Activated T-helper 1 cell treated with anti-CD3 and anti-CD28 coated beads, Interleukin-12 subunit alpha, Interleukin-12 subunit beta, Interleukin-2, Interleukin-4 antibody, amounts not matched to agents 30 ng/mL and 10 ng/mL and 1 ng/mL, durations not matched to agents 14 hours and 24 hours and 36 hours (primary cell): Measurements from ENCODE around the gene SH3GLB1. TPM values are rescaled to one million over a fixed set of nuclear protein-coding genes. Genes with fewer than 3 reads are reported as not detected.

Experiments used
- DNase-seq: peaks from one replicate; pipeline ENCODE4 v3.0.0; 2021; ENCODE audit warnings: low spot score
- H3K27ac Mint-ChIP-seq: one replicate; pipeline ENCODE4 v1.8.0; 2021; ENCODE audit warnings: mild to moderate bottlenecking, mixed read lengths
- H3K27me3 Mint-ChIP-seq: one replicate; pipeline ENCODE4 v1.8.0; 2022; ENCODE audit warnings: mild to moderate bottlenecking, moderate library complexity, mixed read lengths; ENCODE audit not compliant: insufficient read depth
- H3K36me3 Mint-ChIP-seq: one replicate; pipeline ENCODE4 v1.8.0; 2021; ENCODE audit warnings: low read depth, mixed read lengths
- H3K4me1 Mint-ChIP-seq: one replicate; pipeline ENCODE4 v1.8.0; 2021; ENCODE audit warnings: low read depth, mixed read lengths
- H3K4me3 Mint-ChIP-seq: one replicate; pipeline ENCODE4 v1.8.0; 2021; ENCODE audit warnings: mild to moderate bottlenecking, moderate library complexity, mixed read lengths
- H3K9me3 Mint-ChIP-seq: one replicate; pipeline ENCODE4 v1.8.0; 2021; ENCODE audit warnings: mixed read lengths
- intact Hi-C: fragments of 100-400 bp; cut with micrococcal nuclease; formaldehyde crosslinking; loops from one replicate; pipeline ENCODE4 v1.15.1; 2024
- total RNA-seq: library from RNA; stranded (reverse); gene quantifications from 2 replicates; pipeline ENCODE4 v1.2.3, GENCODE V29; 2022

SH3GLB1 gene
- total RNA-seq, 1 donor from 2014 or later = 66.8 TPM

- Mint-ChIP-seq H3K4me1 (no peaks in the 10 kb centered on the region), H3K9me3 (peaks cover 5% of the 10 kb centered on the region), H3K4me3 (no peak overlapping the region), H3K27me3 (peaks cover 1% of the 10 kb centered on the region), H3K27ac (no peak overlapping the region), H3K36me3 (no peaks in the 10 kb centered on the region)
- intact Hi-C loops = no loop called here
- DNase-seq = no peak
These were observed 60.7 kb downstream of the SH3GLB1 start for GRCh38 chr1:86765073-86765472.

DNA sequence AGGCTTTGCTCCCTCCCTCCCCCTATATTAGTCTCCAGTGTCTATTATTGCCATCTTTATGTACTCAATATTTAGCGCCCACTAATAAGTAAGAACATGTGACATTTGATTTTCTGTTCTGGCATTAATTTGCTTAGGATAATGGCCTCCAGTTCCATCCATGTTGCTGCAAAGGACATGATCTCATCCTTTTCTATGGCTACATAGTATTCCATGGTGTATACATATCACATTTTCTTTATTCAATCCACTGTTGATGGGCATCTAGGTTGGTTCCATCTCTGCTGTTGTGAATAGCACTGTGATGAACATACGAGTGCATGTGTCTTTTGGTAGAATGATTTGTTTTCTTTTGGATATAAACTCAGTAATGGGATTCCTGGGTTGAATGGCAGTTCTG lies 61.3 kb downstream of the SH3GLB1 start:
- H3K27ac Mint-ChIP-seq = no peak overlapping the region
- H3K4me3 Mint-ChIP-seq = no peak overlapping the region
- H3K27me3 Mint-ChIP-seq = peaks cover 1% of the 10 kb centered on the region
- H3K9me3 Mint-ChIP-seq = peaks cover 5% of the 10 kb centered on the region
- no peaks in the 10 kb centered on the region for H3K4me1 Mint-ChIP-seq
- H3K36me3 Mint-ChIP-seq = no peaks in the 10 kb centered on the region
- intact Hi-C loops = no loop called here
- DNase-seq = no peak

DNA sequence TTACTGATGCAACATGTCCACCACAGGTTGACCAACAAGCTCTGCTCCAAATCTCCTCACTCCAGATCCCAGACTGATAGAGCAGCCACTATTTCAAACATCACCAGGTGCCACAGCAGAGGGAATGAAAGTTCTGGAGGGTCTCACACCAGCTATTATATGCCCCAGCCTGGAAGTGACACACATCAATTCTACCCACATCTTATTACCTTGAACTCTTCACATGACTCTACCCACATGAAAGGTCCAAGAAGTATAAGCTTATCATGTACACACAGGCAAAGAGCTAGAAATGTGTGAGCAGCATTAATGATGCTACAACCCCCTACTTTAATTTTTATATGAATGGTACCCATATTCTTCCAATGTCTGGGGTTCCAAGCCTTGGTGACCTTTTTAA lies 64.2 kb downstream of the SH3GLB1 start:
- Mint-ChIP-seq H3K4me1 (peaks cover 4% of the 10 kb centered on the region), H3K36me3 (no peaks in the 10 kb centered on the region)
- intact Hi-C loops = no loop called here

DNA sequence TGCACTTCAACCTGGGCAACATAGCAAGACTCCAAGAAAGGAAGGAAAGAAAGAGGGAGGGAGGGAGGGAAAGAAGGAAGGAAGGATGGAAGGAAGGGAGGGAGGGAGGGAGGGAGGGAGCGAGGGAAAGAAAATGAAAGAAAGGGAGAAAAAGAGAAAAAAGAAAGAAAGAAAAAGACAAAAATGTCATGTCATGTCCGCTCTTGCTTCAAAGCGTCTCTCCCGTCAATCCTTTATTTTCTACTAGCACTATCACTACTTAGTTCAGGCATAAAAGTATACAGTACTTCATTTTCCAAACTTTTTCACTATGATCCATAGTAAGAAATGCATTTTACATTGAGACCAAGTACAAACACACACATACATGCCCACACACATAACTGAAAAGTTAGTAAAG lies 64.7 kb downstream of the SH3GLB1 start:
- peaks cover 1% of the 10 kb centered on the region for H3K27me3 Mint-ChIP-seq
- no peaks in the 10 kb centered on the region for H3K36me3 Mint-ChIP-seq
- H3K4me1 Mint-ChIP-seq = peaks cover 9% of the 10 kb centered on the region
- intact Hi-C loops = no loop called here
- H3K4me3 Mint-ChIP-seq = no peak overlapping the region
- DNase-seq = no peak
- no peak overlapping the region for H3K27ac Mint-ChIP-seq
- peaks cover 5% of the 10 kb centered on the region for H3K9me3 Mint-ChIP-seq

More for the DNA sequence above, 64.2 kb downstream of the SH3GLB1 start:
- H3K9me3 Mint-ChIP-seq = peaks cover 5% of the 10 kb centered on the region
- no peak overlapping the region for H3K4me3 Mint-ChIP-seq
- H3K27me3 Mint-ChIP-seq = peaks cover 1% of the 10 kb centered on the region
- no peak for DNase-seq
- H3K27ac Mint-ChIP-seq = no peak overlapping the region

DNA sequence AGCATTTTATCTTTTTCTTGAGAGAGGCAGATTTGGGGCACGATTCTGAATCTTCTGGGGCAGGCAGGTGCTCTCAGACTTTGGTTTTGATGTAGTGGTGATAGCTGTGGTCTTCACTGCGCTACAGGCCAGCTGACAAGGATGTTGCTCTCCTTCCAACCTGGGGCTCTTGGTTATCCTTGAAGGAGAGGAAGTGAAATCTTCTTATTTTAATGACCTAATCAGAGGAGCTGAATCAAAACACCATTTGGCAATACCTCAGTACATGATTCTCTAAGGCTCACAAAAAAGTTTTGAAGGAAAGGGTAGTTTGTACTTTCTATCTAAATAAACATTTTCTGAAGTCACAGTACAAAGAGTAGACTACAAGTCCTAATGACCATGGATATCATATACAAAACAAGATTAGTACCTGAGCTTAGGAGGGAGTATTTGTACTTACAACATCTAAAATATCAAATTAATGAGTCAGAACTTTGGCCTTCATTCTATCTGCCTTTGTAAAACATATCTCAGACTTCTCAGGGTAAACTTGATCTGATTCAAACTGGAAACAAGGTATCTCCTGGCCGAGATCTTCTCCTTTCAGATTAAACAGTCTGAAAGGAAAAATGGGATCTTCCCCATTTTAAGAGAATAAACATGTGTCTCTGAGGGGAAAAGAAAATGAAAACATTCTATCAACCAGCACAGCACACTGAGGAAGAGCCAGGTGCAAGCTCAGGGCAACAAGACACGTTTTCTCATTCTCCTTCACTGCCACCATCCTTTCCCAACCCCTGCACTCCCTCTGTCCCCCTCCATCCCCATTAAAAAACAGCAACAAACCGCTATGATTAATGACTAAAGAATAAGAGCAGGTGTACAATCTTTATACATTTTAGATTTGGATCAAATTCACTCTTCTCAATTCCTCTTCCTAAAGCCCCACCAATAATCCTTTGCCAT lies 69.2 kb downstream of the SH3GLB1 start:
- intact Hi-C loops = loop anchor here (1.0 kb wide), 1 partner anchor 69 kb away; the partner anchor contains the start of gene SH3GLB1

DNA sequence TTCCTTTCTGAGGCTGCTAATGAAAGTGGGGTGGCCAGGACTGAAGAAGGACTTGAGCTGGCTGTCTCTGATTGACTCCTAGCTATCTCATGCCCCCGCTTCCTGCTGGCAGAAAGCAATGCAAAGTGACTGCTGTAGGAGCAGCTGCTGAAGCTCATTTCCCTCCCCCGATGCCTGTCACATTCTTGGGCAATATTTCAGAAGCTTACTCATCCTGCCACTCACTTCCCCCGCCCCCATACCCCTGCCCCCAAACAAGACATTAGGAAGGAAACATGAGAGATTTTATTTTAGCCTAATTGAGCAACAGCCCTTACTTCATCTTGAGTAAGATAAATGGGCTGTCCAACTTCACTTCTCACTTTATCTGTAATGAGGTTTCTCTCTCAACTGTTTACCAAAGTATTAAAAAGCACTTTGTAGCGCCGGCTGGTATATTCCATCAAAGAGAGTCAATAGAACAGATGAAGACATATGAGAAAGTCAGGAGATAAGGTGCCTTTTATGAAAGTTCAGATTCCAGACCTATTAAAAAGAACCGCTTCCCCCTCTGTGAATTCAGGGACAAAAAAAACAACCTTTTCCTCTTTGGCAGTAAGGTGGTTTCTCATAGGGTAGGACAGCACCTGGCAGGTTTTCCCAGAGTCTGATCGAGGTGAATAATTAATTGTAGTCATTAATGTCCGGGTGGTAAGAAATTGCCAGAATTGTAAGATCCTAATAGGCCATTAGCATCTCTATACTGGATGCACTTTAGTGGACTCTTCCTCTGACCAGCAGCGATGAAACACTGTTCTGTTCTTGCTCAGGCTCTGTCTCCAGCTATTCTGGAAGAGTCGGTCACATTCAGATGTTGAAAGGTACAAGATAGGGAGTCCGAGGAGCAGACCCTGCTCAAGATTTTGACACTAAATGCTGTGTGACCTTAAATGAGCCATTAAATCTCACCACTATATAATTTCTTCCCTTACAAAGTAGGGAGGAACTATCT lies 70.2 kb downstream of the SH3GLB1 start:
- H3K4me1 Mint-ChIP-seq = peaks cover 21% of the 10 kb centered on the region
- intact Hi-C loops = loop anchor here (1.0 kb wide), 1 partner anchor 70 kb away; the partner anchor contains the start of gene SH3GLB1

More for the DNA sequence above, 69.2 kb downstream of the SH3GLB1 start:
- Mint-ChIP-seq H3K4me3 (no peak overlapping the region), H3K27ac (no peak overlapping the region), H3K4me1 (peaks cover 21% of the 10 kb centered on the region), H3K36me3 (no peaks in the 10 kb centered on the region), H3K27me3 (peaks cover 1% of the 10 kb centered on the region), H3K9me3 (no peaks in the 10 kb centered on the region)
- no peak for DNase-seq

GRCh38 chr1:86775395-86775794 lies 71.0 kb downstream of the SH3GLB1 start:
- no peaks in the 10 kb centered on the region for H3K36me3 Mint-ChIP-seq
- H3K4me1 Mint-ChIP-seq = peaks cover 21% of the 10 kb centered on the region
- H3K9me3 Mint-ChIP-seq = no peaks in the 10 kb centered on the region
- H3K4me3 Mint-ChIP-seq = no peak overlapping the region
- H3K27ac Mint-ChIP-seq = no peak overlapping the region
- intact Hi-C loops = no loop called here
- no peak for DNase-seq
- H3K27me3 Mint-ChIP-seq = no peaks in the 10 kb centered on the region

More for the DNA sequence above, 70.2 kb downstream of the SH3GLB1 start:
- Mint-ChIP-seq H3K9me3 (no peaks in the 10 kb centered on the region), H3K27me3 (no peaks in the 10 kb centered on the region), H3K27ac (no peak overlapping the region), H3K36me3 (no peaks in the 10 kb centered on the region), H3K4me3 (no peak overlapping the region)
- no peak for DNase-seq

- DNase-seq = no peak
- intact Hi-C loops = no loop called here
- Mint-ChIP-seq H3K9me3 (no peaks in the 10 kb centered on the region), H3K4me3 (no peak overlapping the region), H3K4me1 (peaks cover 21% of the 10 kb centered on the region), H3K36me3 (no peaks in the 10 kb centered on the region), H3K27ac (no peak overlapping the region), H3K27me3 (no peaks in the 10 kb centered on the region)
These were observed 71.7 kb downstream of the SH3GLB1 start for GRCh38 chr1:86776108-86776507.

- H3K36me3 Mint-ChIP-seq = no peaks in the 10 kb centered on the region
- H3K27me3 Mint-ChIP-seq = peaks cover 1% of the 10 kb centered on the region
- H3K4me3 Mint-ChIP-seq = no peak overlapping the region
- H3K4me1 Mint-ChIP-seq = peaks cover 15% of the 10 kb centered on the region
- DNase-seq = no peak
- H3K9me3 Mint-ChIP-seq = no peaks in the 10 kb centered on the region
- no peak overlapping the region for H3K27ac Mint-ChIP-seq
- intact Hi-C loops = no loop called here
These were observed 74.3 kb downstream of the SH3GLB1 start for GRCh38 chr1:86778569-86779239.

DNA sequence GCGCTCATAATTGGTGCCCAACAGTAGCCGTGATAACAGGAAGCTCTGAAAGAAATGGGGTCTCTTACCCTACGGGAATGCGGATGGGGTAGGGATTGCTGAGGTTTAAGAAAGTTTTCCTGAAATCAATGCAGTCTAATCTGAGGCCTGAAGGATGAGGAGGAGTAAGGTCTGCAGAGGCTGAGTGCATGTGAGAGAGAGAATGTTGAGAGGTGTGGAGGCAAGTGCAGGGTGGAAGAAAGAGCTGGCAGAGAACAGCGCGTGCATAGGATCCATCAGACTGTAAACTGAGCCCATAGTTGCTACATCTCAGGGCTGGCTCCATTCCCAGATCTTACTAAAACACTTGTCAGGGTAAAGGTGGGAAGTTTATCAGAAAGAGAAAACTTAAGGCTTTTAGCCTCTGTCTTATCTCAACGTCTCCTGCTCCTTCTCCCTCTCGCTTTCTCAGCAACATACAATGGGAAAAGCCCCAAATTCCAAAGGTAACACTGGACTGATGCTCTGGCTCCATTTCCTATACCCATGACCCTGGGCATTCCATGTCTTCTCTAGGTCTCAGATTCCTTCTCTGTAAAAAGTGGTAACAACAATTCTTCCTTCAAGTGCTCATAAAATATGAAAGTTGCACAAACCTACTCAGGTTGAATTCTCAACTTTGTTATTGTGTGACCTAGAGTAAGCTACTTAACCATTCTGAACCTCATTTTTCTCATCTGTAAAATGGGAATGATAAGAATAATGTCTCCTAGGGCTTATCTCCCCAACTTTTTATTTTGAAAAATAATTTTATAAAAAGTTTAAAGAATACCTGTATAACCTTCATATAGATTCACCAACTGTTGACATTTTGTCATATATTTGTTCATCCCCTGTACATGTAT lies 75.2 kb downstream of the SH3GLB1 start:
- Mint-ChIP-seq H3K9me3 (no peaks in the 10 kb centered on the region), H3K4me1 (peaks cover 6% of the 10 kb centered on the region), H3K4me3 (no peak overlapping the region), H3K36me3 (no peaks in the 10 kb centered on the region), H3K27ac (no peak overlapping the region), H3K27me3 (peaks cover 1% of the 10 kb centered on the region)
- intact Hi-C loops = no loop called here
- DNase-seq = no peak

GRCh38 chr1:86782482-86782881 lies 78.1 kb downstream of the SH3GLB1 start:
- H3K4me3 Mint-ChIP-seq = no peak overlapping the region
- H3K27ac Mint-ChIP-seq = no peak overlapping the region
- no peak for DNase-seq
- H3K27me3 Mint-ChIP-seq = peaks cover 1% of the 10 kb centered on the region
- H3K36me3 Mint-ChIP-seq = no peaks in the 10 kb centered on the region
- intact Hi-C loops = no loop called here
- H3K9me3 Mint-ChIP-seq = no peaks in the 10 kb centered on the region
- H3K4me1 Mint-ChIP-seq = no peaks in the 10 kb centered on the region
